H9 (cell line): ENCODE results near the gene DNER. TPM values are rescaled to one million over a fixed set of nuclear protein-coding genes. Genes with fewer than 3 reads are reported as not detected.

Source experiments
- DNase-seq: peaks from one replicate; pipeline ENCODE4 v3.0.0-alpha.2; 2017
- H2AFZ ChIP-seq: one replicate; pipeline ENCODE4 v1.6.1; 2013; ENCODE audit warnings: mild to moderate bottlenecking, low read length, control low read depth, moderate library complexity
- H2AK5ac ChIP-seq: 2 replicates; pipeline ENCODE4 v1.6.1; 2013; ENCODE audit warnings: low read length, control low read depth, mixed read lengths; ENCODE audit not compliant: insufficient read length
- H2BK120ac ChIP-seq: one replicate; pipeline ENCODE4 v1.6.1; 2013; ENCODE audit warnings: low read depth, mild to moderate bottlenecking, low read length, control low read depth, inconsistent platforms; ENCODE audit not compliant: poor library complexity, severe bottlenecking
- H2BK12ac ChIP-seq: 2 replicates; pipeline ENCODE4 v1.6.1; 2013; ENCODE audit warnings: low read length, control low read depth, mixed read lengths, low read depth; ENCODE audit not compliant: insufficient read length
- H2BK15ac ChIP-seq: 2 replicates; pipeline ENCODE4 v1.6.1; 2013; ENCODE audit warnings: low read depth, low read length, control low read depth
- H2BK20ac ChIP-seq: one replicate; pipeline ENCODE4 v1.6.1; 2013; ENCODE audit warnings: low read depth, mild to moderate bottlenecking, low read length, control low read depth, inconsistent platforms; ENCODE audit not compliant: poor library complexity, severe bottlenecking
- H2BK5ac ChIP-seq: 2 replicates; pipeline ENCODE4 v1.6.1; 2013; ENCODE audit warnings: low read length, control low read depth, mixed read lengths; ENCODE audit not compliant: insufficient read length
- H3K14ac ChIP-seq: 2 replicates; pipeline ENCODE4 v1.6.1; 2013; ENCODE audit warnings: low read length, control low read depth; ENCODE audit not compliant: insufficient read depth
- H3K18ac ChIP-seq: 2 replicates; pipeline ENCODE4 v1.6.1; 2013; ENCODE audit warnings: low read depth, mild to moderate bottlenecking, mixed read lengths, low read length, control low read depth; ENCODE audit not compliant: insufficient read length
- H3K23ac ChIP-seq: 2 replicates; pipeline ENCODE4 v1.6.1; 2013; ENCODE audit warnings: low read length, control low read depth, mixed read lengths, low read depth; ENCODE audit not compliant: insufficient read length
- H3K23me2 ChIP-seq: 2 replicates; pipeline ENCODE4 v1.6.1; 2013; ENCODE audit warnings: low read depth, mild to moderate bottlenecking, mixed read lengths, low read length, control low read depth; ENCODE audit not compliant: insufficient read length, poor library complexity, severe bottlenecking
- H3K27ac ChIP-seq: 2 replicates; pipeline ENCODE4 v1.5.1; 2013; ENCODE audit warnings: low read length, control low read depth, mixed read lengths, low read depth; ENCODE audit not compliant: insufficient read length
- H3K27me3 ChIP-seq: 2 replicates; pipeline ENCODE4 v1.6.1; 2013; ENCODE audit warnings: low read length, control low read depth, inconsistent platforms; ENCODE audit not compliant: insufficient read depth
- H3K4ac ChIP-seq: 2 replicates; pipeline ENCODE4 v1.6.1; 2013; ENCODE audit warnings: low read depth, mild to moderate bottlenecking, control low read depth, inconsistent platforms, low read length, moderate library complexity
- H3K4me1 ChIP-seq: 2 replicates; pipeline ENCODE4 v1.6.1; 2013; ENCODE audit warnings: low read length, control low read depth, inconsistent platforms; ENCODE audit not compliant: insufficient read depth
- H3K4me2 ChIP-seq: 2 replicates; pipeline ENCODE4 v1.6.1; 2013; ENCODE audit warnings: low read length, control low read depth, mixed read lengths; ENCODE audit not compliant: insufficient read length, insufficient read depth
- H3K56ac ChIP-seq: 2 replicates; pipeline ENCODE4 v1.6.1; 2013; ENCODE audit warnings: low read depth, mild to moderate bottlenecking, mixed read lengths, low read length, control low read depth; ENCODE audit not compliant: insufficient read length
- H3K79me1 ChIP-seq: 2 replicates; pipeline ENCODE4 v1.6.1; 2013; ENCODE audit warnings: low read depth, mild to moderate bottlenecking, moderate library complexity, low read length, control low read depth, inconsistent platforms; ENCODE audit not compliant: insufficient read depth, poor library complexity, severe bottlenecking
- H3K79me2 ChIP-seq: 2 replicates; pipeline ENCODE4 v1.6.1; 2013; ENCODE audit warnings: low read length, control low read depth, inconsistent platforms; ENCODE audit not compliant: insufficient read depth
- H3K9ac ChIP-seq: 2 replicates; pipeline ENCODE4 v1.6.1; 2013; ENCODE audit warnings: low read length, control low read depth, mixed read lengths; ENCODE audit not compliant: insufficient read length; ENCODE audit errors: extremely low read depth
- H3K9me3 ChIP-seq: one replicate; pipeline ENCODE4 v1.6.1; 2013; ENCODE audit warnings: low read depth, low read length, inconsistent platforms; ENCODE audit not compliant: control insufficient read depth
- H3T11ph ChIP-seq: one replicate; pipeline ENCODE4 v1.6.1; 2013; ENCODE audit warnings: mild to moderate bottlenecking, low read length, control low read depth, inconsistent platforms
- H4K20me1 ChIP-seq: one replicate; pipeline ENCODE4 v1.6.1; 2013; ENCODE audit not compliant: control insufficient read depth, insufficient read length, insufficient read depth
- H4K5ac ChIP-seq: 2 replicates; pipeline ENCODE4 v1.6.1; 2013; ENCODE audit warnings: low read depth, mild to moderate bottlenecking, mixed read lengths, low read length, control low read depth; ENCODE audit not compliant: insufficient read length
- H4K8ac ChIP-seq: replicated peaks from 2 replicates; pipeline ENCODE4 v1.6.1; 2013; ENCODE audit warnings: low read length, control low read depth, mixed read lengths, low read depth; ENCODE audit not compliant: insufficient read length
- H4K91ac ChIP-seq: 2 replicates; pipeline ENCODE4 v1.6.1; 2013; ENCODE audit warnings: low read depth, mild to moderate bottlenecking, moderate library complexity, mixed read lengths, low read length, control low read depth; ENCODE audit not compliant: insufficient read length
- H3K27ac Mint-ChIP-seq, 3 experiments: 2 replicates in 2 of 3; 3 replicates in 1 of 3; pipeline ENCODE4 v1.8.0; 2020 to 2021; ENCODE audit warnings: mixed read lengths in 3 of 3, mild to moderate bottlenecking in 1 of 3, moderate library complexity in 1 of 3
- H3K27me3 Mint-ChIP-seq: 2 replicates; pipeline ENCODE4 v1.8.0; 2021; ENCODE audit warnings: low read depth, mild to moderate bottlenecking, moderate library complexity, mixed read lengths
- H3K36me3 Mint-ChIP-seq, 3 experiments: 2 replicates in 2 of 3; 3 replicates in 1 of 3; pipeline ENCODE4 v1.8.0; 2020 to 2021; ENCODE audit warnings: low read depth in 3 of 3, mixed read lengths in 3 of 3; ENCODE audit not compliant: insufficient read depth in 1 of 3
- H3K4me1 Mint-ChIP-seq, 2 experiments: 2 replicates each; pipeline ENCODE4 v1.8.0; 2020; ENCODE audit warnings: mixed read lengths in 2 of 2
- H3K4me3 Mint-ChIP-seq, 2 experiments: 2 replicates in 1 of 2; 3 replicates in 1 of 2; pipeline ENCODE4 v1.8.0; 2020 to 2021; ENCODE audit warnings: mild to moderate bottlenecking in 2 of 2, mixed read lengths in 2 of 2, moderate library complexity in 1 of 2
- H3K9me3 Mint-ChIP-seq, 2 experiments: 2 replicates in 1 of 2; 3 replicates in 1 of 2; pipeline ENCODE4 v1.8.0; 2020; ENCODE audit warnings: mild to moderate bottlenecking in 2 of 2, mixed read lengths in 2 of 2, moderate library complexity in 1 of 2
- CTCF ChIP-seq: fragments of 200-600 bp; sonication (generic); conservative IDR thresholded peaks from 3 replicates; pipeline ENCODE4 v1.8.0; 2021; ENCODE audit warnings: antibody characterized with exemption, mild to moderate bottlenecking
- WGBS: extraction: QIAGEN DNeasy Blood & Tissue Kit; methylation state at CpG from one replicate; pipeline ENCODE4 v1.1.7; 2013; ENCODE audit warnings: missing lambda C conversion rate, low lambda C conversion rate, mixed read lengths; ENCODE audit not compliant: insufficient read length; ENCODE audit errors: extremely low coverage; 5-methylcytosine and 5-hydroxymethylcytosine counted together
- total RNA-seq: library from RNA; stranded (reverse); gene quantifications from 2 replicates; pipeline ENCODE4 v1.2.1, GENCODE V29; 2021

The DNER gene
- total RNA-seq, 1 experiment from 2014 or later, result 1.0 TPM

GRCh38 chr2:229319558-229319957 is 394.8 kb downstream of the DNER start:
- Histone ChIP-seq H3K79me1 (no peaks in the 10 kb centered on the region), H2BK12ac (no peak overlapping the region), H3K4ac (no peak overlapping the region), H2BK20ac (no peak overlapping the region), H4K5ac (no peak overlapping the region), H3K56ac (no peak overlapping the region), H4K20me1 (no peaks in the 10 kb centered on the region), H2BK15ac (no peak overlapping the region), H2AK5ac (no peak overlapping the region), H3K4me2 (no peak overlapping the region), H3K23ac (no peak overlapping the region), H2BK120ac (no peak overlapping the region), H3K23me2 (no peaks in the 10 kb centered on the region), H4K91ac (no peak overlapping the region), H3K4me1 (no peaks in the 10 kb centered on the region), H2BK5ac (no peak overlapping the region), H3K27ac (no peak overlapping the region), H3K9ac (no peak overlapping the region), H3T11ph (no peak overlapping the region), H3K18ac (no peak overlapping the region), H3K9me3 (no peaks in the 10 kb centered on the region), H3K27me3 (no peaks in the 10 kb centered on the region), H2AFZ (no peak overlapping the region), H4K8ac (no peak overlapping the region), H3K14ac (no peak overlapping the region), H3K79me2 (no peaks in the 10 kb centered on the region)
- Mint-ChIP-seq H3K27me3 (no peaks in the 10 kb centered on the region), H3K4me3 (no peak overlapping the region), H3K36me3 (peaks cover 0 to 7% (median 0%) of the 10 kb centered on the region in 3 experiments; a peak in 1 of 7 replicates), H3K9me3 (no peaks in the 10 kb centered on the region), H3K27ac (no peak overlapping the region), H3K4me1 (no peaks in the 10 kb centered on the region)
- TF ChIP-seq CTCF, result no peak
- WGBS, result no CpG with 5 or more reads among the region's 3 CpGs
- DNase-seq, result no peak
